BLaER1 (cell line): ENCODE results near the gene CCDC194.

Experiments
- H3K27ac ChIP-seq: shearing (Covaris generic); formaldehyde crosslinking; 2 replicates; pipeline ENCODE4 v1.8.1; 2022
- H3K27me3 ChIP-seq: shearing (Covaris generic); formaldehyde crosslinking; 2 replicates; pipeline ENCODE4 v1.8.1; 2022
- H3K36me3 ChIP-seq: shearing (Covaris generic); formaldehyde crosslinking; 2 replicates; pipeline ENCODE4 v1.8.1; 2022
- H3K4me1 ChIP-seq: shearing (Covaris generic); formaldehyde crosslinking; 2 replicates; pipeline ENCODE4 v1.8.1; 2022
- H3K4me2 ChIP-seq: shearing (Covaris generic); formaldehyde crosslinking; 2 replicates; pipeline ENCODE4 v1.8.1; 2022
- H3K4me3 ChIP-seq: shearing (Covaris generic); formaldehyde crosslinking; 2 replicates; pipeline ENCODE4 v1.8.1; 2022
- H3K9ac ChIP-seq: shearing (Covaris generic); formaldehyde crosslinking; 2 replicates; pipeline ENCODE4 v1.8.1; 2022
- H3K9me3 ChIP-seq: shearing (Covaris generic); formaldehyde crosslinking; 2 replicates; pipeline ENCODE4 v1.8.1; 2022
- H4K20me1 ChIP-seq: shearing (Covaris generic); formaldehyde crosslinking; 2 replicates; pipeline ENCODE4 v1.8.1; 2022
- Cebpa-rat ChIP-seq: shearing (Covaris generic); IDR thresholded peaks from 2 replicates; pipeline ENCODE4 v1.8.1; 2022

Gene CCDC194

DNA sequence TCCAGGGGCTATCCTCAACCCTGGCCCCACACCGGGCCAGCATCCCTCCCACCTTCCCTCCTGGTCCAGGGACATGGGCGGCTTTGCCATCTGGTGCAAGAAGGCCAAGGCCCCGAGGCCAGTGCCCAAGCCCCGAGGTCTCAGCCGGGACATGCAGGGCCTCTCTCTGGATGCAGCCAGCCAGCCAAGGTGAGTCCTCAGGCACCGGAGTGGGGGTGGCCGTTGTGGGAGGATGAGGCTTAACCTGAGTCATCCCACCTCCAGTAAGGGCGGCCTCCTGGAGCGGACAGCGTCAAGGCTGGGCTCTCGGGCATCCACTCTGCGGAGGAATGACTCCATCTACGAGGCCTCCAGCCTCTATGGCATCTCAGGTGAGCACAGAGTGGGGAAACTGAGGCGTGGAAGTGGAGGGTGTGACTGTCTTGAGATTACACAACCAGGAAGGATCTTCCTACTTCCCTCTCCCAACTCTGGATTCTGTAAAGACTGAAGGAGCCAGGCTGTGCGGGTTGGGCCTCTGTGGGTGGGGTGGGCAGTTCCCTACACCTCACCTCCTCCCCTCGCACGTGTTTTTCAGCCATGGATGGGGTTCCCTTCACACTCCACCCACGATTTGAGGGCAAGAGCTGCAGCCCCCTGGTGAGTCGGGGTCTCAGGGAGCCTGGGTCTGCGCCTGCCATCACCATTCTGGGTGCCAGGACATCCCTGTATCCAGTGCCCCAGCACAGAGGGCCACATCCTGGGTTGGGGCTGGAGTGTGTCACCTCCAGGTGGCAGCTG is 29.6 kb upstream of the CCDC194 start:
- no peak overlapping the region for H3K9ac ChIP-seq
- no peak overlapping the region for H3K27ac ChIP-seq
- peaks cover 19% of the 10 kb centered on the region for H3K36me3 ChIP-seq
- H3K4me1 ChIP-seq = peaks cover 34% of the 10 kb centered on the region
- H3K4me2 ChIP-seq = no peak overlapping the region
- H3K9me3 ChIP-seq = no peaks in the 10 kb centered on the region
- no peaks in the 10 kb centered on the region for H3K27me3 ChIP-seq
- no peak overlapping the region for H3K4me3 ChIP-seq
- H4K20me1 ChIP-seq = no peaks in the 10 kb centered on the region
- TF ChIP-seq Cebpa-rat = no peak

DNA sequence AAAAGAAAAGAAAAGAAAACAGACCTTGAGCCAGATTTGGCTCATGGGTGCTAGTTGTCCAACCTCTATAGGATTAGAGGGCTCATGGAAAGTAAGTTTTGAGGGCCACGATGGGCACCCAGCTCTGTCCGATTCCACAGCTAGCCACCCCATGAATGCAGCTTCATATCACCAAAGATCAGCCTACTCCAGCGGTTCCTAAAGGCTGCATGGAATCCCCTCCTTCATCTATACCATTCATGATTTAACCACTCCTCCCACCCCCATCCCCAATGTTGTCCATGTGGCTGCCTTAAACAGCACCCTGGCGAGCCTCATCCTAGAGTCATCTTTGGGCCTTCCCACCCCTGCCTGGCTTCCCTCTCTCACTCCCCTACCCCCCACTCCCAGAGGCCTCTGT is 27.9 kb upstream of the CCDC194 start:
- Histone ChIP-seq H3K27ac (no peak overlapping the region), H4K20me1 (no peaks in the 10 kb centered on the region), H3K9ac (no peak overlapping the region), H3K4me1 (peaks cover 35% of the 10 kb centered on the region), H3K9me3 (no peaks in the 10 kb centered on the region), H3K27me3 (no peaks in the 10 kb centered on the region), H3K36me3 (peaks cover 19% of the 10 kb centered on the region), H3K4me2 (no peak overlapping the region), H3K4me3 (no peak overlapping the region)
- TF ChIP-seq Cebpa-rat = no peak

- Histone ChIP-seq H3K9me3 (no peaks in the 10 kb centered on the region), H4K20me1 (no peaks in the 10 kb centered on the region), H3K36me3 (peaks cover 24% of the 10 kb centered on the region), H3K27me3 (no peaks in the 10 kb centered on the region), H3K4me3 (peak overlapping the region; percentile 80), H3K4me1 (peaks cover 35% of the 10 kb centered on the region), H3K9ac (peak overlapping the region; percentile 77), H3K27ac (peak overlapping the region; percentile 79), H3K4me2 (peak overlapping the region; percentile 92)
- TF ChIP-seq Cebpa-rat = no peak
Measured at GRCh38 chr19:17420475-17420924, 26.5 kb upstream of the CCDC194 start.

DNA sequence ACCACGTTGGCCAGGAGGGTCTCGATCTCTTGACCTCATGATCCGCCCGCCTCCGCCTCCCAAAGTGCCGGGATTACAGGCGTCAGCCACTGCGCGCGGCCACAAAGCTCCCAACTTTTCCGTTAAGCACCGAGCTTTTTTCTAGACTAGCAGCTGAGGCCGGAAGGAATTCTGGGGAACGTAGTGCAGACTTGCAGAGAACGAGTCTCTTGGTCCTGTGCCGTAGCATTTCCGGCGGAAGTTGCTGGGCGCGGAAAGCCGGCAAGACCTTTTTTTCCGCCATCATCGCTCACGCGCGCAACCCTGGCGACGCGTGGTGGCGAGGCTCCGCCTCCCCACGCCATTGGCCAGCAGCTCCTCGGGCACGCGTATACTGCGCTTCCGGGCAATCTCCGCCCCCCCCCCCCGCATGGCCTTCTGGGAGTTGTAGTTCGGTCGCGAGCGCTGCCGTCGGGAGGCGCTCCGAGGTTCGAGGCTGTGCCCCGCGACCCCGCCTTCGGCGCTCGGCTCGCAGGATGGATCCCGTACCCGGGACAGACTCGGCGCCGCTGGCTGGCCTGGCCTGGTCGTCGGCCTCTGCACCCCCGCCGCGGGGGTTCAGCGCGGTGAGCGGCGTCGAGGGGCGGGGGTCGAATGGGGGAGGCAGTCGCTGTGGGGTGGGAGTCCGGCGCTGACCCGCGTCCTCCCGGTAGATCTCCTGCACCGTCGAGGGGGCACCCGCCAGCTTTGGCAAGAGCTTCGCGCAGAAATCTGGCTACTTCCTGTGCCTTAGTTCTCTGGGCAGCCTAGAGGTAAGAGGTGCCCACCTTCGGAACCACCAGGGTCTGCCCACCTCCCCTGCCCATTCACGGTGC is 25.9 kb upstream of the CCDC194 start, which contains the start of gene MVB12A:
TSS of gene MVB12A (plus strand) at position 427 of the 854 bp plus-strand sequence. CDS start at position 516, 89 bp downstream.
- H3K4me3 ChIP-seq = peak within 1 kb of the TSS; percentile 80
- no peaks in the 10 kb centered on the region for H3K9me3 ChIP-seq
- peak within 1 kb of the TSS; percentile 77 for H3K9ac ChIP-seq
- no peak for TF ChIP-seq Cebpa-rat
- peaks cover 31% of the 10 kb centered on the region for H3K36me3 ChIP-seq
- H3K4me1 ChIP-seq = peaks cover 30% of the 10 kb centered on the region
- H3K4me2 ChIP-seq = peak within 1 kb of the TSS; percentile 92
- peak within 1 kb of the TSS; percentile 80 for H3K27ac ChIP-seq
- H3K27me3 ChIP-seq = no peaks in the 10 kb centered on the region
- H4K20me1 ChIP-seq = no peaks in the 10 kb centered on the region

GRCh38 chr19:17419154-17419620 is 25.2 kb upstream of the CCDC194 start:
- Histone ChIP-seq H3K4me2 (peak overlapping the region; percentile 84), H3K36me3 (peaks cover 37% of the 10 kb centered on the region), H4K20me1 (no peaks in the 10 kb centered on the region), H3K4me3 (peak overlapping the region; percentile 80), H3K27ac (peak overlapping the region; percentile 80), H3K9me3 (no peaks in the 10 kb centered on the region), H3K27me3 (no peaks in the 10 kb centered on the region), H3K4me1 (peaks cover 23% of the 10 kb centered on the region), H3K9ac (peak overlapping the region; percentile 77)
- TF ChIP-seq Cebpa-rat = no peak

GRCh38 chr19:17418710-17419109 is 24.7 kb upstream of the CCDC194 start:
- peak overlapping the region; percentile 77; the same call in 1 of the 2 replicates for H3K9ac ChIP-seq
- peak overlapping the region; percentile 84 for H3K4me2 ChIP-seq
- no peaks in the 10 kb centered on the region for H3K27me3 ChIP-seq
- TF ChIP-seq Cebpa-rat = no peak
- H3K27ac ChIP-seq = 0 out of 2 replicates have a peak overlapping the region, but pooled peaks have one; percentile 80
- H4K20me1 ChIP-seq = no peaks in the 10 kb centered on the region
- H3K4me3 ChIP-seq = peak overlapping the region; percentile 80
- no peaks in the 10 kb centered on the region for H3K9me3 ChIP-seq
- H3K4me1 ChIP-seq = peaks cover 22% of the 10 kb centered on the region
- H3K36me3 ChIP-seq = peaks cover 38% of the 10 kb centered on the region

DNA sequence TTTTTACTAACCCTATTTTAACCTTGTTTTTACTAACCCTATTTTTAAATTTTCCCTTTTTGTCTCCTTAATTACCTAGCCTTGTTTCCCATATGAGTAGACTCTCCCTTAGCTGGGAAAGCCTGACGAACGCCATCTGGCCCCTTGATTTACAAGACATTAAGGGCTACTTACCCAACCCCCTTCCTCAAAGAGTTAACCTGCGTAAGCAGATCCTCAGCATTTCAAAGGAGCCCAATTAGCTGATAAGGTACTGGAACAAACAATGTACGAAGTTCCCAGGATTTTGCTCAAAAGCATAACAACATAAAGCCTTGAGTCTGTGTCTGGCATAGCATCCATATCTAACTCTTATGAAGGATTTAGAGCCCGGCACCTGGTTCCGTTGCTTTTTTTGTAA is 21.1 kb upstream of the CCDC194 start:
- Histone ChIP-seq H3K9me3 (no peaks in the 10 kb centered on the region), H3K4me1 (peaks cover 36% of the 10 kb centered on the region), H3K4me2 (no peak overlapping the region), H3K4me3 (no peak overlapping the region), H4K20me1 (no peaks in the 10 kb centered on the region), H3K27ac (no peak overlapping the region), H3K9ac (no peak overlapping the region), H3K27me3 (no peaks in the 10 kb centered on the region), H3K36me3 (peaks cover 37% of the 10 kb centered on the region)
- no peak for TF ChIP-seq Cebpa-rat

- TF ChIP-seq Cebpa-rat = no peak
- H3K4me2 ChIP-seq = no peak overlapping the region
Measured at GRCh38 chr19:17414097-17414496, 20.1 kb upstream of the CCDC194 start.

DNA sequence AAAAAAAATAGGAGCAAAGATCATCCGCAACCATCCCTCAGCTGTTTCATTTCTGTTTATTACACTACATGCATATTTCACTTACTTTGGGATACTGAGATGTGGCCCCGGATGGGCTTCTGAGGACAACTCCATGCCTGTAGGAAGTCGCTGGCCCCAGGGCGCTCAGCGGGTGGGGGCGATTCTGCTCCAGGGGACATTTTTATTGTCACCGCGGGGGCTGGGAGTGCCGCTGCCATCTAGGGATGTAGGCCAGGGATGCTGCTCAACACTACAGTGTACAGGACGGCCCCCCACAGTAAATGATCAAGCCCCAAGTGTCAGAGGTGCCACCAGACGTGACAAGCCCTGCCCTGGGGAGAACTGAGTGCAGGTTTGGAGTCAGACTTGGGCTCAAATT is 17.8 kb upstream of the CCDC194 start:
- no peak overlapping the region; the same call in 1 of the 2 replicates for H3K9ac ChIP-seq
- no peak overlapping the region for H3K27ac ChIP-seq
- peaks cover 43% of the 10 kb centered on the region for H3K4me1 ChIP-seq
- no peak overlapping the region for H3K4me3 ChIP-seq
- 0 out of 2 replicates have a peak overlapping the region, but pooled peaks have one; percentile 52 for H3K4me2 ChIP-seq
- peaks cover 37% of the 10 kb centered on the region for H3K36me3 ChIP-seq
- H4K20me1 ChIP-seq = no peaks in the 10 kb centered on the region
- no peaks in the 10 kb centered on the region for H3K9me3 ChIP-seq
- H3K27me3 ChIP-seq = no peaks in the 10 kb centered on the region
- no peak for TF ChIP-seq Cebpa-rat

More at GRCh38 chr19:17414097-17414496, 20.1 kb upstream of the CCDC194 start:
- no peaks in the 10 kb centered on the region for H3K27me3 ChIP-seq
- H3K9ac ChIP-seq = no peak overlapping the region
- no peaks in the 10 kb centered on the region for H4K20me1 ChIP-seq
- H3K36me3 ChIP-seq = peaks cover 37% of the 10 kb centered on the region
- peaks cover 33% of the 10 kb centered on the region for H3K4me1 ChIP-seq
- H3K27ac ChIP-seq = no peak overlapping the region
- H3K4me3 ChIP-seq = no peak overlapping the region
- H3K9me3 ChIP-seq = no peaks in the 10 kb centered on the region
